PC-9 (cell line): Measurements from ENCODE around the gene FAM161B. TPM values are rescaled to one million over a fixed set of nuclear protein-coding genes. Genes with fewer than 3 reads are reported as not detected.
"Not testable (repeated sequence)": the region's sequence is repeated elsewhere in the genome, so short reads cannot be mapped to it uniquely, and the experiment has no call there.

Experiments used
- BruUV-seq: library from RNA; stranded (reverse); fragments of 400-500 nt; replicated peaks from 2 replicates; lab custom pipeline; 2021; lab: Mats Ljungman, UMichigan
- CTCF ChIA-PET: fragments of 300-600 bp; sonication (Branson Sonifier 250); formaldehyde crosslinking; loops from one replicate; lab custom pipeline; 2022; ENCODE audit warnings: antibody characterized with exemption; lab: Charles Lee
- POLR2A ChIA-PET: fragments of 300-600 bp; sonication (Branson Sonifier 250); formaldehyde crosslinking; loops from one replicate; lab custom pipeline; 2022; ENCODE audit warnings: antibody characterized with exemption; ENCODE audit not compliant: unreplicated experiment; lab: Charles Lee
- DNase-seq, 2 experiments: peaks; one replicate each; pipeline versions ENCODE4 v3.0.0 to v3.0.0-alpha.2; 2015 to 2022; ENCODE audit warnings: mixed read lengths in 1 of 2
- H2AFZ ChIP-seq: fragments of 200-600 bp; sonication (generic); 2 replicates; pipeline ENCODE4 v1.8.1; 2017; ENCODE audit warnings: antibody characterized with exemption
- H3F3A ChIP-seq: fragments of 200-600 bp; sonication (generic); 2 replicates; pipeline ENCODE4 v1.8.1; 2017; ENCODE audit warnings: antibody characterized with exemption, mild to moderate bottlenecking, low read depth; ENCODE audit not compliant: insufficient read depth
- H3K27ac ChIP-seq: fragments of 200-600 bp; sonication (generic); 2 replicates; pipeline ENCODE4 v1.6.1; 2016; ENCODE audit warnings: mixed run types
- H3K27me3 ChIP-seq: fragments of 200-600 bp; sonication (generic); 2 replicates; pipeline ENCODE4 v1.6.1; 2016; ENCODE audit warnings: low read depth, mixed run types; ENCODE audit not compliant: insufficient read depth
- H3K36me3 ChIP-seq: fragments of 200-600 bp; sonication (generic); 2 replicates; pipeline ENCODE4 v1.6.1; 2016; ENCODE audit warnings: low read depth, mixed run types
- H3K4me1 ChIP-seq: fragments of 200-600 bp; sonication (generic); replicated peaks from 2 replicates; pipeline ENCODE4 v1.6.1; 2016; ENCODE audit warnings: mixed run types; ENCODE audit not compliant: insufficient read depth
- H3K4me2 ChIP-seq: fragments of 200-600 bp; sonication (generic); 2 replicates; pipeline ENCODE4 v1.6.1; 2017; ENCODE audit warnings: mixed run types
- H3K4me3 ChIP-seq: fragments of 200-600 bp; sonication (generic); 2 replicates; pipeline ENCODE4 v1.6.1; 2016; ENCODE audit warnings: mixed run types
- H3K79me2 ChIP-seq: fragments of 200-600 bp; sonication (generic); 2 replicates; pipeline ENCODE4 v1.6.1; 2017; ENCODE audit warnings: low read depth, mixed run types
- H3K9me2 ChIP-seq: fragments of 200-600 bp; sonication (generic); 2 replicates; pipeline ENCODE4 v1.8.1; 2017; ENCODE audit warnings: mild to moderate bottlenecking; ENCODE audit not compliant: insufficient read depth
- H3K9me3 ChIP-seq: fragments of 200-600 bp; sonication (generic); 2 replicates; pipeline ENCODE4 v1.8.1; 2016; ENCODE audit warnings: low read depth; ENCODE audit not compliant: insufficient read depth
- H4K20me1 ChIP-seq: fragments of 200-600 bp; sonication (generic); 2 replicates; pipeline ENCODE4 v1.8.1; 2017; ENCODE audit not compliant: insufficient read depth
- EZH2 ChIP-seq: fragments of 200-600 bp; sonication (generic); IDR thresholded peaks from 2 replicates; pipeline ENCODE4 v1.8.0; 2017; ENCODE audit warnings: antibody characterized with exemption, low read depth
- intact Hi-C: fragments of 100-400 bp; cut with micrococcal nuclease; formaldehyde crosslinking; loops from one replicate; pipeline ENCODE4 v1.10.0; 2022; ENCODE audit not compliant: unreplicated experiment
- total RNA-seq: library from RNA; stranded (reverse); gene quantifications from 2 replicates; pipeline ENCODE4 v1.2.3, GENCODE V29; 2021
- TF ChIP-seq, protein P1 (sequence below): fragments of 200-600 bp; sonication (generic); conservative IDR thresholded peaks from 2 replicates; pipeline ENCODE4 v1.6.1; 2017; ENCODE audit warnings: mixed run types, antibody characterized with exemption, mild to moderate bottlenecking, moderate library complexity

Gene FAM161B
- total RNA-seq, 1 experiment from 2014 or later: 1.6 TPM

DNA sequence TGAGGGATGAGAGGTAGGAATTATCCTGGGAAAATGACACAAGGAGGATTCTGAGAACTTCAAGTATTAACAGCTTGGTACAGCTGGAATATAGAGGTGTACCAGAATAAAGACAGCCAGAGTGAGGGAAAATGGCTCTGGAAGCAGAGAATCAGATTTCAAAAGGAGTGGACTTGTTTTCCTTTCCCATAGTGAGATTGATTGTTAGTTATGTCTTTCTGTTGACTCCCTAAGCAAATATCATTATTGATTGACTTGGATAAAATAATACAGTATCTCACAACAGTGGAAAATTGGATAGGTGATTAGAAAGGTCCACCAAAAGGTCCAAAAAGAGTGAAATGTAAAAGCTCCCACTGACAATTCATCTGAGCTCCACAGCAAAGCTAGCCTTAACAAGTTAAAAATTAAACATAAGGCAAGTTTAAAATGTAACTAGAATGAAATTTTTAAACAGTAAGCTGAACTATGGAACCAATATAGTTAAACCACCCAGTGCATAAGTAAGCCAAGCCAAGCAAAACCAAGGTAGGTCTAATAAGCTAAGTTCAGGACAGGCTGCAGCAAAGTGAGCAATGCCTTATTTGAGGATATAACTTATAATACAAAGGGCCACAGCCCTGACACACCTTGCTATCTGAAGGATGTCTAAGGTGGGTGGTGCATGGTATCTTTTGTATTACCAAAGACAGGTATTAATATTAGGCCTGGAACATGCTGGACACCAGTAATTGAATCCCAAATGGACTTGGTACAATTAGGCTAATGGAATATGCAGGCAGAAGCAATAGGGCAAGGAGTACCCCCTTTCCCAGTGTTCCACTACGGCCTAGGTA, 47.4 kb upstream of the FAM161B start:
- Histone ChIP-seq H3K9me2 (no peaks in the 10 kb centered on the region), H3K4me1 (0 out of 2 replicates have a peak, but pooled peaks cover 4% of the 10 kb centered on the region), H3K27ac (no peak overlapping the region), H3K9me3 (no peaks in the 10 kb centered on the region), H3K36me3 (no peaks in the 10 kb centered on the region), H3K4me2 (no peak overlapping the region), H3K4me3 (no peak overlapping the region), H2AFZ (no peak overlapping the region), H4K20me1 (no peaks in the 10 kb centered on the region), H3F3A (peaks cover 3% of the 10 kb centered on the region; the same call in 1 of the 2 replicates), H3K27me3 (no peaks in the 10 kb centered on the region), H3K79me2 (no peaks in the 10 kb centered on the region)
- intact Hi-C loops: no loop called here
- TF ChIP-seq EZH2: no peak
- TF ChIP-seq, protein P1, sequence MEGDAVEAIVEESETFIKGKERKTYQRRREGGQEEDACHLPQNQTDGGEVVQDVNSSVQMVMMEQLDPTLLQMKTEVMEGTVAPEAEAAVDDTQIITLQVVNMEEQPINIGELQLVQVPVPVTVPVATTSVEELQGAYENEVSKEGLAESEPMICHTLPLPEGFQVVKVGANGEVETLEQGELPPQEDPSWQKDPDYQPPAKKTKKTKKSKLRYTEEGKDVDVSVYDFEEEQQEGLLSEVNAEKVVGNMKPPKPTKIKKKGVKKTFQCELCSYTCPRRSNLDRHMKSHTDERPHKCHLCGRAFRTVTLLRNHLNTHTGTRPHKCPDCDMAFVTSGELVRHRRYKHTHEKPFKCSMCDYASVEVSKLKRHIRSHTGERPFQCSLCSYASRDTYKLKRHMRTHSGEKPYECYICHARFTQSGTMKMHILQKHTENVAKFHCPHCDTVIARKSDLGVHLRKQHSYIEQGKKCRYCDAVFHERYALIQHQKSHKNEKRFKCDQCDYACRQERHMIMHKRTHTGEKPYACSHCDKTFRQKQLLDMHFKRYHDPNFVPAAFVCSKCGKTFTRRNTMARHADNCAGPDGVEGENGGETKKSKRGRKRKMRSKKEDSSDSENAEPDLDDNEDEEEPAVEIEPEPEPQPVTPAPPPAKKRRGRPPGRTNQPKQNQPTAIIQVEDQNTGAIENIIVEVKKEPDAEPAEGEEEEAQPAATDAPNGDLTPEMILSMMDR: no peak
- ChIA-PET POLR2A (no interaction called here), CTCF (no interaction called here)
- DNase-seq: no peak
- BruUV-seq: no TSS peak

DNA sequence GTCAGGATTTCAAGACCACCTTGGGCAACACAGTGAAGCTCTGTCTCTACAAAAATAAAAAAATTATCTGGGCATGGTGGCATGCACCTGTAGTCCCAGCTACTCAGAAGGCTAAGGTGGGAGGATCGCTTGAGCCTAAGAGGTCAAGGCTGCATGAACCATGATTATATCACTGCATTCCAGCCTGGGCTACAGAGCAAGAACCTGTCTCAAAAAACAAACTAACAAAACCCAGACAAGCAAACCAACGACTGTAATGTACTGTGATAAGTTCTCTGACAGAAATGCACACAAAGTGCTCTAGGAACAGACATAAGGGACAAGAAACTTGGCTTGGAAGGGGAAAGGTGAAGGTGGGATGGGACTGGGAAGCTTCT, 46.8 kb upstream of the FAM161B start:
- no peaks in the 10 kb centered on the region for H4K20me1 ChIP-seq
- ChIA-PET CTCF (no interaction called here), POLR2A (no interaction called here)
- no peak for DNase-seq
- no peaks in the 10 kb centered on the region for H3K27me3 ChIP-seq
- peaks cover 3% of the 10 kb centered on the region; the same call in 1 of the 2 replicates for H3F3A ChIP-seq
- no peak overlapping the region for H2AFZ ChIP-seq
- BruUV-seq: no TSS peak
- no peaks in the 10 kb centered on the region for H3K79me2 ChIP-seq
- intact Hi-C loops: no loop called here
- no peak overlapping the region for H3K4me3 ChIP-seq
- H3K36me3 ChIP-seq: no peaks in the 10 kb centered on the region
- TF ChIP-seq EZH2: no peak
- TF ChIP-seq, protein P1: no peak
- no peaks in the 10 kb centered on the region for H3K9me3 ChIP-seq
- H3K27ac ChIP-seq: no peak overlapping the region
- H3K4me2 ChIP-seq: no peak overlapping the region
- H3K9me2 ChIP-seq: no peaks in the 10 kb centered on the region
- 0 out of 2 replicates have a peak, but pooled peaks cover 4% of the 10 kb centered on the region for H3K4me1 ChIP-seq

DNA sequence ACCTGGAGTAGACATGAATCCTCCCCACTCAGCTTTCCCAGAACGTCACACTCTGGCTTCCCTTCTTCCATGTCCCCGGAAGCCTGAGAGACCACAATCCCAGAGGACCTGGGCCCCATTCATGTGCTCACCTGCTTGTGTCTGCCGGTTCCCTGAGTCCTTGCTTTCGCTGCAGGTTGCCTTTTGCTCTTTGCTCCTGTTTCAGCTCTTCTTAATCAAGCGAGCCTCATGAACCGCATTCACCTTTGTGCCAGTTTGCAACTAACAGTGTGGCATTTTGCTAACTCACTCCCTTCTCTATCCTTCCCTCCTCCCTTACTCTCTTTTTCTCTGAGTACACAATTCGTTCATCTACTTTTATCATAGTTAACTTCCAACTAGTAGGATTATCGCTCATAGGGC, 46.1 kb upstream of the FAM161B start:
- H4K20me1 ChIP-seq: no peaks in the 10 kb centered on the region
- intact Hi-C loops: no loop called here
- CTCF ChIA-PET: no interaction called here
- H3F3A ChIP-seq: peaks cover 3% of the 10 kb centered on the region; the same call in 1 of the 2 replicates
- DNase-seq: no peak
- no peak overlapping the region for H3K4me3 ChIP-seq
- H3K9me3 ChIP-seq: no peaks in the 10 kb centered on the region
- H2AFZ ChIP-seq: no peak overlapping the region
- no TSS peak for BruUV-seq
- TF ChIP-seq EZH2: no peak
- TF ChIP-seq, protein P1: no peak
- no peaks in the 10 kb centered on the region for H3K9me2 ChIP-seq
- 0 out of 2 replicates have a peak, but pooled peaks cover 4% of the 10 kb centered on the region for H3K4me1 ChIP-seq
- H3K79me2 ChIP-seq: no peaks in the 10 kb centered on the region
- H3K27ac ChIP-seq: no peak overlapping the region
- H3K36me3 ChIP-seq: no peaks in the 10 kb centered on the region
- H3K4me2 ChIP-seq: no peak overlapping the region
- no peaks in the 10 kb centered on the region for H3K27me3 ChIP-seq
- POLR2A ChIA-PET: no interaction called here

DNA sequence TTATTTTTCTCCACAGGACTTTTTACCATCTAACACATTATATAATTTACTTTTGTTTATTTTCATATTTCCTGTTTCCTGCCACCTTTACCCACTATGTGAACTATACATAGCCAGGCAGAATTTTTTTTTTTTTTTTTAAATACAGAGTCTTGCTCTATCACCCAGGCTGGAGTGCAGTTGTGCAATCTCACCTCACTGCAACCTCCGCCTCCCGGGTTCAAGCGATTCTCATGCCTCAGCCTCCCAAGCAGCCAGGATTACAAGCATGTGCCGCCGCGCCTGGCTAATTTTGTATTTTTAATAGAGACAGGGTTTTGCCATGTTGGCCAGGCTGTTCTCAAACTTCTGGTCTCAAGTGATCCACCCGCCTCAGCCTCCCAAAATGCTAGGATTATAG, 45.0 kb upstream of the FAM161B start:
- H3F3A ChIP-seq, H3K4me3 ChIP-seq, DNase-seq, H3K79me2 ChIP-seq, intact Hi-C loops, H4K20me1 ChIP-seq, H3K27me3 ChIP-seq, H3K4me2 ChIP-seq, H3K9me3 ChIP-seq, BruUV-seq, H3K9me2 ChIP-seq, H3K4me1 ChIP-seq, H3K36me3 ChIP-seq, H2AFZ ChIP-seq, CTCF ChIA-PET, POLR2A ChIA-PET, H3K27ac ChIP-seq: not testable (repeated sequence)
